ENCODE data around the gene ARL8A. TPM values are rescaled to one million over a fixed set of nuclear protein-coding genes. Genes with fewer than 3 reads are reported as not detected.
A peak's percentile ranks its signal among the peaks of the same experiment; 100 is the strongest.

The ARL8A gene
- total RNA-seq: 10 to 100 TPM; 72.8 to 82.0 TPM
- polyA plus RNA-seq (2013, experiment 1 of 2): 52.4 TPM
- 54.7 TPM for polyA plus RNA-seq (2013, experiment 2 of 2)
- long read RNA-seq, experiment 1, transcript ARL8A-201 (7 exons, 1,793 nt): major isoform, 17 of 40 reads
- long read RNA-seq, experiment 1, partial matches to known transcripts: 5 of 40 reads
- long read RNA-seq, experiment 1, other reads (novel, unspliced or antisense): 16 of 40 reads
- long read RNA-seq, experiment 2, transcript ARL8A-201 (7 exons, 1,793 nt): major isoform, 153 of 163 reads
- long read RNA-seq, experiment 2, partial matches to known transcripts: 1 of 163 reads
- long read RNA-seq, experiment 2, other reads (novel, unspliced or antisense): 7 of 163 reads
- long read RNA-seq, experiment 3, partial matches to known transcripts: 0 of 3 reads
- long read RNA-seq, experiment 3, other reads (novel, unspliced or antisense): 1 of 3 reads
- long read RNA-seq, experiment 4, partial matches to known transcripts: 10 of 13 reads
- long read RNA-seq, experiment 4, other reads (novel, unspliced or antisense): 0 of 13 reads

DNA sequence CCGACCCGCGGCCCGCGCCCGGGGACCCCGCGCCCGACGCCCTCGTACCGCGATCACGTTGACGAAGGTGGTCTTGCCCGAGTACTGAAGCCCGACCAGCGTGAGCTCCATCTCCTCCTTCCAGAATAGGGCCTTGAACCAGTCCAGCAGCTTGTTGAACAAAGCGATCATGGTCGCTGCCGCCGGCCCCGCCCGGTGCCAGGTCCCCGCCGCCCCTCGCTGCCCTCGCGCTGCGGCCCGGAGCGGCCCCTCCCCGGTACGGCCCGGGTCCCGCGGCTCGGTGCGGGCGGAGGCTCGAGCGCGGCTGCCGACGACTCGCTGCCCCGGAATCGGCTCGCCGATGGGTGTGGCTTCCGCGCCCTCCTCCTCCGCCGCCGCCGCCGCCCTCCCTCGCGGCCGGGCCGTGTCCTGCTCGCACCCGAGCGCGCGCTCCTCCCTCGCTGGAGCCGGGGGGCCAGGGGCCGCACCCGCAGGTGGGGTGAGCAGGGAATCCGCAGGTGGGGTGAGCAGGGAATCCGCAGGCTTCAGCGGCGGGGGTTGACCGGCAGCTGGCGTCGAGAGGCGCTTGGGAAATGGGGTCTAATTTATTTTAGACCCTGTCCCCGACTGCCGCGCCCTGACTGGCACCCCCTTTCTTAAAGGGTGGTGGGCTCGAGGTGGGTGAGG lies at the start of gene ARL8A:
ARL8A (minus strand) TSS at position 336 of the 666 bp plus-strand sequence; CDS start at position 171, 165 bp downstream.
- Mint-ChIP-seq H3K9me3 (no peaks in the 10 kb centered on the region), H3K36me3 (ENCODE audit: low read depth) (peaks cover 6% of the 10 kb centered on the region), H3K27me3 (ENCODE audit: insufficient read depth) (peaks cover 8% of the 10 kb centered on the region), H3K27ac (peak within 1 kb of the TSS; percentile 61), H3K4me3 (peak within 1 kb of the TSS; percentile 80), H3K4me1 (peaks cover 22% of the 10 kb centered on the region)
- Histone ChIP-seq H3K9me3 (ENCODE audit: control insufficient read depth, low read length) (no peaks in the 10 kb centered on the region), H3K4me3 (ENCODE audit: low read length) (peak within 1 kb of the TSS; percentile 84), H3K9ac (ENCODE audit: extremely low read depth, low read length, poor library complexity, severe bottlenecking) (peak within 1 kb of the TSS; percentile 53), H3K27ac (ENCODE audit: low read depth, low read length) (peak within 1 kb of the TSS; percentile 49), H3K27me3 (ENCODE audit: control insufficient read depth, insufficient read depth, low read length, poor library complexity, severe bottlenecking) (no peaks in the 10 kb centered on the region), H3K36me3 (ENCODE audit: control insufficient read depth, insufficient read depth, low read length) (peaks cover 16% of the 10 kb centered on the region), H3K4me1 (ENCODE audit: control insufficient read depth, insufficient read depth, low read length) (no peaks in the 10 kb centered on the region)
- 0 to 1% methylated on average over 21 to 82 of the region's 82 CpGs for WGBS, 2 experiments (ENCODE audit: insufficient coverage in 1 of 2, insufficient read length in 1 of 2)
- TF ChIP-seq, protein P1, sequence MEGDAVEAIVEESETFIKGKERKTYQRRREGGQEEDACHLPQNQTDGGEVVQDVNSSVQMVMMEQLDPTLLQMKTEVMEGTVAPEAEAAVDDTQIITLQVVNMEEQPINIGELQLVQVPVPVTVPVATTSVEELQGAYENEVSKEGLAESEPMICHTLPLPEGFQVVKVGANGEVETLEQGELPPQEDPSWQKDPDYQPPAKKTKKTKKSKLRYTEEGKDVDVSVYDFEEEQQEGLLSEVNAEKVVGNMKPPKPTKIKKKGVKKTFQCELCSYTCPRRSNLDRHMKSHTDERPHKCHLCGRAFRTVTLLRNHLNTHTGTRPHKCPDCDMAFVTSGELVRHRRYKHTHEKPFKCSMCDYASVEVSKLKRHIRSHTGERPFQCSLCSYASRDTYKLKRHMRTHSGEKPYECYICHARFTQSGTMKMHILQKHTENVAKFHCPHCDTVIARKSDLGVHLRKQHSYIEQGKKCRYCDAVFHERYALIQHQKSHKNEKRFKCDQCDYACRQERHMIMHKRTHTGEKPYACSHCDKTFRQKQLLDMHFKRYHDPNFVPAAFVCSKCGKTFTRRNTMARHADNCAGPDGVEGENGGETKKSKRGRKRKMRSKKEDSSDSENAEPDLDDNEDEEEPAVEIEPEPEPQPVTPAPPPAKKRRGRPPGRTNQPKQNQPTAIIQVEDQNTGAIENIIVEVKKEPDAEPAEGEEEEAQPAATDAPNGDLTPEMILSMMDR (conservative IDR thresholded peaks at IDR 0.05): no peak
- peak; percentile 86 for DNase-seq

DNA sequence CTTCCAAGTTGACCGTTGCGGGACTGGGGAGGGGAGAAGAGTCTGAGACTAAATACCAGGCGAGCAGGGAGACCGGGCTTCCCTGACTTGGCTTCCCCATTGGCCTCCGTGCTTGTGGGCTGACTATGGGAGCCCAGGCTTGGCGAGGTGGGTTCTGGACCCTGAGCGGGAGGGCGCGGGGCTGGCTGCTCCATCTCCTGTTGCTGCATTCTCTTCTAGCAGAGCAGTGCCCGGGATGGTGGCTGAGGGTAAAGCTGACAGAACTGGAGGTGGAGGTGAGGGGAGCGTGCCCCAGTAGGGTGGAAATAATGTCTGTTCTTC lies 49.8 kb upstream of the ARL8A start:
- H3K27ac Mint-ChIP-seq: no peak overlapping the region
- DNase-seq: no peak
- peaks cover 7% of the 10 kb centered on the region for H3K4me1 ChIP-seq (ENCODE audit: control insufficient read depth, insufficient read depth, low read length)
- no peak overlapping the region for H3K27ac ChIP-seq (ENCODE audit: low read depth, low read length)
- H3K36me3 ChIP-seq (ENCODE audit: control insufficient read depth, insufficient read depth, low read length): no peaks in the 10 kb centered on the region
- H3K27me3 ChIP-seq (ENCODE audit: control insufficient read depth, insufficient read depth, low read length, poor library complexity, severe bottlenecking): peaks cover 49% of the 10 kb centered on the region
- TF ChIP-seq, protein P1 (conservative IDR thresholded peaks at IDR 0.05): no peak
- peaks cover 6% of the 10 kb centered on the region for H3K4me1 Mint-ChIP-seq
- H3K4me3 ChIP-seq (ENCODE audit: low read length): no peak overlapping the region
- H3K4me3 Mint-ChIP-seq: peak overlapping the region; percentile 46
- H3K9ac ChIP-seq (ENCODE audit: extremely low read depth, low read length, poor library complexity, severe bottlenecking): no peak overlapping the region
- 66 to 71% methylated on average over 4 to 11 of the region's 11 CpGs for WGBS, 2 experiments (ENCODE audit: insufficient coverage in 1 of 2, insufficient read length in 1 of 2)
- H3K9me3 Mint-ChIP-seq: peaks cover 7% of the 10 kb centered on the region
- H3K27me3 Mint-ChIP-seq (ENCODE audit: insufficient read depth): peaks cover 45% of the 10 kb centered on the region
- peaks cover 1% of the 10 kb centered on the region for H3K36me3 Mint-ChIP-seq (ENCODE audit: low read depth)
- no peaks in the 10 kb centered on the region for H3K9me3 ChIP-seq (ENCODE audit: control insufficient read depth, low read length)

DNA sequence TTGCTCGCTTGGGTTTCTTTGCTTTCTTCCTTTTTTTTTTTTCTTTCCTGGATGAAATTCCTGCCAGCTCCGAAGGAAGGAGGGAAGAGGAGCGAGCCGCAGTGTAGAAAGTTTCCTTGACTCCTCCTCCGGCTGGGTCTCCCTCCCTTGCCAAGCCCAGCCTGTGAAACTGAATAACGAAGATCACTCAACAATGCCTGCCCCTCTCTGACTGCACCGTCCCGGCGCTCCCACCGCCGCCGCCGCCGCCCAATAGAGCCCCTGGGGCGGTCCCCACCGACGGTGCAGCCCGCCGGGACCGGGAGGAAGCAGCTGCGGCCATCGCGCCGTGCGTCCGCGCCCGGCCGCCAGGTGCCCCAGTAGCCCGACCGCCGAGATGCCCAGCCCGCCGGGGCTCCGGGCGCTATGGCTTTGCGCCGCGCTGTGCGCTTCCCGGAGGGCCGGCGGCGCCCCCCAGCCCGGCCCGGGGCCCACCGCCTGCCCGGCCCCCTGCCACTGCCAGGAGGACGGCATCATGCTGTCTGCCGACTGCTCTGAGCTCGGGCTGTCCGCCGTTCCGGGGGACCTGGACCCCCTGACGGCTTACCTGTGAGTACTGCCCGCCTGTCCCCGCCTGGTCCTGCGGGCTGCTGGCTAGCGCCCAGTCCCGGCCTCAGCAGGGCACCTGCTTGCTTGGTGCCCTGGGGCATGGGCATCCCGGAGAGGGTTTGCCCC lies 49.2 kb upstream of the ARL8A start, which contains the start of gene LGR6:
LGR6 (plus strand) TSS at position 186 of the 714 bp plus-strand sequence; CDS start at position 377, 191 bp downstream.
- Histone ChIP-seq H3K27ac (ENCODE audit: low read depth, low read length) (no peak within 1 kb of the TSS), H3K36me3 (ENCODE audit: control insufficient read depth, insufficient read depth, low read length) (no peaks in the 10 kb centered on the region), H3K9ac (ENCODE audit: extremely low read depth, low read length, poor library complexity, severe bottlenecking) (no peak within 1 kb of the TSS), H3K9me3 (ENCODE audit: control insufficient read depth, low read length) (no peaks in the 10 kb centered on the region), H3K4me3 (ENCODE audit: low read length) (peak within 1 kb of the TSS; percentile 66), H3K27me3 (ENCODE audit: control insufficient read depth, insufficient read depth, low read length, poor library complexity, severe bottlenecking) (peaks cover 49% of the 10 kb centered on the region), H3K4me1 (ENCODE audit: control insufficient read depth, insufficient read depth, low read length) (peaks cover 7% of the 10 kb centered on the region)
- peaks cover 45% of the 10 kb centered on the region for H3K27me3 Mint-ChIP-seq (ENCODE audit: insufficient read depth)
- TF ChIP-seq, protein P1 (conservative IDR thresholded peaks at IDR 0.05): peak; percentile 44
- peaks cover 1% of the 10 kb centered on the region for H3K36me3 Mint-ChIP-seq (ENCODE audit: low read depth)
- no peak within 1 kb of the TSS for H3K27ac Mint-ChIP-seq
- peak; percentile 75 for DNase-seq
- peak within 1 kb of the TSS; percentile 46 for H3K4me3 Mint-ChIP-seq
- peaks cover 6% of the 10 kb centered on the region for H3K4me1 Mint-ChIP-seq
- peaks cover 7% of the 10 kb centered on the region for H3K9me3 Mint-ChIP-seq
- 12 to 20% methylated on average over 13 to 61 of the region's 61 CpGs for WGBS, 2 experiments (ENCODE audit: insufficient coverage in 1 of 2, insufficient read length in 1 of 2)
